ENCODE measurements around the gene PLXND1.

- no peak for TF ChIP-seq POLR2AphosphoS5 (IDR thresholded peaks at IDR 0.05; ENCODE audit: low read depth, low read length)
- TF ChIP-seq POLR2A (IDR thresholded peaks at IDR 0.05; ENCODE audit: low read depth, low read length) = no peak
These were observed 9.1 kb downstream of the PLXND1 start for GRCh38 chr3:129597087-129597999.

All from GM12892 (cell line).